ENCODE data around the gene UGT2A3. TPM values are rescaled to one million over a fixed set of nuclear protein-coding genes. Genes with fewer than 3 reads are reported as not detected.

UGT2A3 gene
- total and polyA plus RNA-seq, 2 of the 4 experiments (the other 2 are of a cell fraction), result not detected

GRCh38 chr4:68892861-68893260 lies 58.7 kb downstream of the UGT2A3 start:
- no CpG with 5 or more reads among the region's 1 CpG for WGBS, 2 experiments (ENCODE audit: extremely low coverage in 2 of 2, insufficient read length in 1 of 2)
- Histone ChIP-seq H4K91ac (ENCODE audit: insufficient read depth, low read depth, low read length) (no peak overlapping the region), H3K23ac (ENCODE audit: low read depth, low read length) (no peak overlapping the region), H3K27me3 (ENCODE audit: control insufficient read depth, insufficient read depth, low read length) (no peaks in the 10 kb centered on the region), H3K27ac (ENCODE audit: insufficient read depth, low read length) (no peak overlapping the region), H3K4ac (ENCODE audit: low read depth, low read length) (no peak overlapping the region), H3K56ac (ENCODE audit: extremely low read depth, insufficient read depth, low read length) (no peak overlapping the region), H4K5ac (ENCODE audit: low read depth, low read length) (no peak overlapping the region), H4K20me1 (ENCODE audit: insufficient read depth, low read length) (no peaks in the 10 kb centered on the region), H4K8ac (ENCODE audit: low read depth in 2 of 2, low read length in 2 of 2) (no peak overlapping the region), H2BK20ac (ENCODE audit: low read depth, low read length) (no peak overlapping the region), H2AK9ac (replicated peaks; ENCODE audit: low read depth, low read length, poor library complexity) (no peak overlapping the region), H2BK5ac (ENCODE audit: low read depth, low read length, poor library complexity, severe bottlenecking) (no peak overlapping the region), H3K4me1 (ENCODE audit: control insufficient read depth, insufficient read depth, low read length) (no peaks in the 10 kb centered on the region), H3K18ac (ENCODE audit: low read depth, low read length) (no peak overlapping the region), H2BK15ac (ENCODE audit: low read depth, low read length) (no peak overlapping the region), H3K14ac (replicated peaks; ENCODE audit: low read depth, low read length) (no peak overlapping the region), H3K9me1 (ENCODE audit: insufficient read depth, low read length) (no peaks in the 10 kb centered on the region), H3K79me1 (ENCODE audit: low read depth in 1 of 2, low read length in 2 of 2) (no peaks in the 10 kb centered on the region), H3K4me3 (ENCODE audit: insufficient read depth, low read depth, low read length) (no peak overlapping the region), H2AK5ac (ENCODE audit: low read depth, low read length) (no peak overlapping the region), H2BK120ac (ENCODE audit: low read depth, low read length) (no peak overlapping the region), H3K4me2 (ENCODE audit: low read depth, low read length) (no peak overlapping the region), H2AFZ (replicated peaks; ENCODE audit: low read length, poor library complexity) (no peak overlapping the region), H3K36me3 (ENCODE audit: control insufficient read depth, insufficient read depth, low read length) (no peaks in the 10 kb centered on the region), H3K9ac (ENCODE audit: low read depth, low read length) (no peak overlapping the region), H3K9me3 (ENCODE audit: control insufficient read depth, insufficient read depth, low read length) (no peaks in the 10 kb centered on the region)
- BruUV-seq (replicated peaks), result no TSS peak
- TF ChIP-seq RFX5 (IDR thresholded peaks at IDR 0.05; ENCODE audit: low read depth, low read length), result no peak
- no peak for TF ChIP-seq FOS (IDR thresholded peaks at IDR 0.05; ENCODE audit: low read depth, low read length)
- no peak for TF ChIP-seq MAZ (IDR thresholded peaks at IDR 0.05; ENCODE audit: borderline replicate concordance, low read depth, low read length)
- no peak for TF ChIP-seq MXI1 (IDR thresholded peaks at IDR 0.05; ENCODE audit: borderline replicate concordance, low read depth, low read length)
- TF ChIP-seq CTCF (conservative IDR thresholded peaks at IDR 0.05; ENCODE audit: low read depth, low read length), result no peak
- TF ChIP-seq POLR2A (IDR thresholded peaks at IDR 0.05; ENCODE audit: low read depth, low read length), result no peak
- no peak for TF ChIP-seq SMC3 (IDR thresholded peaks at IDR 0.05; ENCODE audit: low read depth, low read length)
- no peak for TF ChIP-seq USF2 (IDR thresholded peaks at IDR 0.05; ENCODE audit: low read depth, low read length)
- TF ChIP-seq NFE2L2 (IDR thresholded peaks at IDR 0.05; ENCODE audit: low read depth, low read length), result no peak
- TF ChIP-seq MAFK (IDR thresholded peaks at IDR 0.05; ENCODE audit: low read depth, low read length), result no peak
- TF ChIP-seq RCOR1 (IDR thresholded peaks at IDR 0.05; ENCODE audit: insufficient replicate concordance, low read length), result no peak
- TF ChIP-seq CEBPB (IDR thresholded peaks at IDR 0.05; ENCODE audit: low read depth, low read length), result no peak
- TF ChIP-seq CHD1 (IDR thresholded peaks at IDR 0.05; ENCODE audit: low read depth, low read length), result no peak
- POLR2A ChIA-PET (ENCODE audit: unreplicated experiment), result no interaction called here
- CTCF ChIA-PET, result no interaction called here
- intact Hi-C loops (cut with micrococcal nuclease) (no loop called here), dilution Hi-C loops (cut with HindIII; ENCODE audit: low sequenced_read_pairs, unreplicated experiment) (no loop called here), in situ Hi-C loops (cut with MboI; ENCODE audit: low sequenced_read_pairs) (no loop called here)
- no peak for DNase-seq
- no peak for ATAC-seq (ENCODE audit: low read depth)
